Lung (tissue), 12 donors: ENCODE measurements around the gene MEAF6. TPM values are rescaled to one million over a fixed set of nuclear protein-coding genes. Genes with fewer than 3 reads are reported as not detected.

Experiments
- ATAC-seq: fragments of 200-7000 bp; cut with Tn5 transposase; one replicate; pipeline ENCODE4 v1.9.1; 2020; ENCODE audit warnings: moderate number of reproducible peaks; ENCODE audit not compliant: insufficient read depth, low FRiP score
- DNase-seq, 3 donors: peaks; one replicate each; pipeline ENCODE4 v3.0.0-alpha.2; 2013 to 2017
- H3K27ac ChIP-seq, 2 donors: one replicate each; pipeline ENCODE4 v1.5.1; 2013; ENCODE audit warnings: mild to moderate bottlenecking in 2 of 2, moderate library complexity in 2 of 2, control low read depth in 1 of 2, inconsistent platforms in 1 of 2, low read depth in 1 of 2, low read length in 1 of 2
- H3K27me3 ChIP-seq, 3 donors: one replicate each; pipeline ENCODE4 v1.5.1; 2013; ENCODE audit warnings: low read length in 2 of 3; ENCODE audit not compliant: control insufficient read depth in 3 of 3, insufficient read depth in 3 of 3
- H3K36me3 ChIP-seq, 4 donors: one replicate each; pipeline ENCODE4 v1.5.1; 2013; ENCODE audit warnings: low read length in 4 of 4, mild to moderate bottlenecking in 1 of 4, moderate library complexity in 1 of 4; ENCODE audit not compliant: control insufficient read depth in 4 of 4, insufficient read depth in 4 of 4
- H3K4me1 ChIP-seq, 5 donors: one replicate each; pipeline ENCODE4 v1.5.1; 2013; ENCODE audit warnings: low read length in 5 of 5, mild to moderate bottlenecking in 2 of 5, moderate library complexity in 1 of 5; ENCODE audit not compliant: control insufficient read depth in 5 of 5, insufficient read depth in 5 of 5
- H3K4me3 ChIP-seq: one replicate; pipeline ENCODE4 v1.5.1; 2013; ENCODE audit warnings: mild to moderate bottlenecking, control low read depth, moderate library complexity
- H3K9ac ChIP-seq, 2 donors: one replicate each; pipeline ENCODE4 v1.5.1; 2013; ENCODE audit warnings: low read length in 2 of 2, control low read depth in 1 of 2; ENCODE audit not compliant: insufficient read depth in 1 of 2
- H3K9me3 ChIP-seq, 4 donors: one replicate each; pipeline ENCODE4 v1.5.1; 2013; ENCODE audit warnings: low read length in 3 of 4, mild to moderate bottlenecking in 1 of 4, moderate library complexity in 1 of 4; ENCODE audit not compliant: control insufficient read depth in 4 of 4, insufficient read depth in 3 of 4
- CTCF ChIP-seq: IDR thresholded peaks from 2 replicates; pipeline ENCODE4 v1.5.1; 2012; ENCODE audit warnings: mild to moderate bottlenecking; ENCODE audit errors: control extremely low read depth, extremely low read depth
- WGBS, 2 donors: extraction: QIAGEN DNeasy Blood & Tissue Kit; methylation state at CpG; one replicate each; pipeline ENCODE4 v1.1.7; 2013; 5-methylcytosine and 5-hydroxymethylcytosine counted together
- polyA plus RNA-seq, 2 donors: library from polyadenylated mRNA; stranded (reverse); fragments of 200-250 nt; gene quantifications; one replicate each; pipeline ENCODE4 v1.2.1, GENCODE V29; 2013
- total RNA-seq, 2 donors: library from RNA; depleted of rRNA in 1 of 2; stranded (reverse); fragments of >200 nt in 1 of 2; gene quantifications; one replicate each; pipeline ENCODE4 v1.2.1, GENCODE V29; 2014 to 2021
- donor health status: control.
- donor health status: control.
- donor health status: Bipolar disorder and iron deficiency.
- donor health status: healthy.
- donor health status: DM: yes; HTN: yes; CAD: no.

Gene MEAF6
- total and polyA plus RNA-seq, 4 donors: 36.9 to 68.2 (median 58.8) TPM

GRCh38 chr1:37478890-37479254 lies 35.7 kb downstream of the MEAF6 start:
- peaks cover 5 to 30% (median 18%) of the 10 kb centered on the region in 5 donors for H3K4me1 ChIP-seq
- TF ChIP-seq CTCF: no peak
- 14 to 27% methylated on average over 3 of the region's 3 CpGs for WGBS, 2 donors
- no peak overlapping the region for H3K9ac ChIP-seq
- H3K4me3 ChIP-seq: no peak overlapping the region
- H3K27ac ChIP-seq: peak overlapping the region; percentile 40 to 95
- no peaks in the 10 kb centered on the region for H3K27me3 ChIP-seq
- no peak for ATAC-seq
- H3K9me3 ChIP-seq: no peaks in the 10 kb centered on the region
- H3K36me3 ChIP-seq: peaks cover 4 to 55% (median 12%) of the 10 kb centered on the region in 4 donors
- no peak for DNase-seq

- Histone ChIP-seq H3K9ac (no peak overlapping the region), H3K4me1 (peaks cover 7 to 32% (median 18%) of the 10 kb centered on the region in 5 donors), H3K36me3 (peaks cover 4 to 51% (median 11%) of the 10 kb centered on the region in 4 donors), H3K4me3 (peak overlapping the region; percentile 26), H3K9me3 (no peaks in the 10 kb centered on the region), H3K27ac (peak overlapping the region in 1 of 2 donors; percentile 95), H3K27me3 (no peaks in the 10 kb centered on the region)
- DNase-seq (no peak), ATAC-seq (no peak)
- WGBS, 2 donors: 72 to 80% methylated on average over 8 of the region's 8 CpGs
- TF ChIP-seq CTCF: no peak
Observed at GRCh38 chr1:37478451-37478881, 36.1 kb downstream of the MEAF6 start.

- ATAC-seq (no peak), DNase-seq (no peak)
- H3K27ac ChIP-seq: peak overlapping the region in 1 of 2 donors; percentile 95
- WGBS, 2 donors: 80 to 81% methylated on average over 5 of the region's 5 CpGs
- no peaks in the 10 kb centered on the region for H3K27me3 ChIP-seq
- H3K9ac ChIP-seq: no peak overlapping the region
- no peak for TF ChIP-seq CTCF
- no peaks in the 10 kb centered on the region for H3K9me3 ChIP-seq
- peak overlapping the region; percentile 26 for H3K4me3 ChIP-seq
- H3K4me1 ChIP-seq: peaks cover 7 to 34% (median 22%) of the 10 kb centered on the region in 5 donors
- peaks cover under 1 to 46% (median 11%) of the 10 kb centered on the region in 4 donors for H3K36me3 ChIP-seq
Observed at GRCh38 chr1:37477946-37478345, 36.6 kb downstream of the MEAF6 start.
